Measurements from ENCODE around the gene ETV3.

The ETV3 gene

GRCh38 chr1:157133426-157133825 lies 4.8 kb downstream of the ETV3 start:
- Histone ChIP-seq H2AFZ (ENCODE audit: low read depth, low read length, severe bottlenecking) (no peak overlapping the region), H3K27me3 (ENCODE audit: low read length) (no peaks in the 10 kb centered on the region), H3K9ac (ENCODE audit: low read length) (no peak overlapping the region), H3K36me3 (ENCODE audit: low read length) (peaks cover 15% of the 10 kb centered on the region; the same call in 1 of the 2 replicates), H3K9me3 (ENCODE audit: insufficient read depth, low read length) (no peaks in the 10 kb centered on the region), H4K20me1 (ENCODE audit: low read depth, low read length) (no peaks in the 10 kb centered on the region), H3K9me2 (replicated peaks; ENCODE audit: insufficient read depth, low read length) (no peaks in the 10 kb centered on the region), H3K4me2 (ENCODE audit: low read depth, low read length, poor library complexity, severe bottlenecking) (no peak overlapping the region), H3K27ac (ENCODE audit: low read depth, low read length) (no peak overlapping the region), H3K4me3 (ENCODE audit: insufficient read depth, low read length, poor library complexity, severe bottlenecking) (no peak overlapping the region), H3F3A (ENCODE audit: insufficient read depth) (no peaks in the 10 kb centered on the region), H3K79me2 (ENCODE audit: insufficient read depth, low read length) (peaks cover 21% of the 10 kb centered on the region)
- no peak for TF ChIP-seq CTCF (IDR thresholded peaks at IDR 0.05; ENCODE audit: insufficient read depth, low read length, poor library complexity, severe bottlenecking)

GRCh38 chr1:157132616-157133167 lies 5.5 kb downstream of the ETV3 start:
- Histone ChIP-seq H4K20me1 (ENCODE audit: low read depth, low read length) (no peaks in the 10 kb centered on the region), H3K36me3 (ENCODE audit: low read length) (peaks cover 15% of the 10 kb centered on the region; the same call in 1 of the 2 replicates), H3K27me3 (ENCODE audit: low read length) (no peaks in the 10 kb centered on the region), H3K79me2 (ENCODE audit: insufficient read depth, low read length) (peaks cover 19% of the 10 kb centered on the region), H3K9me3 (ENCODE audit: insufficient read depth, low read length) (no peaks in the 10 kb centered on the region), H3F3A (ENCODE audit: insufficient read depth) (no peaks in the 10 kb centered on the region), H3K27ac (ENCODE audit: low read depth, low read length) (no peak overlapping the region), H3K9me2 (replicated peaks; ENCODE audit: insufficient read depth, low read length) (no peaks in the 10 kb centered on the region), H2AFZ (ENCODE audit: low read depth, low read length, severe bottlenecking) (no peak overlapping the region), H3K9ac (ENCODE audit: low read length) (no peak overlapping the region), H3K4me2 (ENCODE audit: low read depth, low read length, poor library complexity, severe bottlenecking) (no peak overlapping the region), H3K4me3 (ENCODE audit: insufficient read depth, low read length, poor library complexity, severe bottlenecking) (no peak overlapping the region)
- TF ChIP-seq CTCF (IDR thresholded peaks at IDR 0.05; ENCODE audit: insufficient read depth, low read length, poor library complexity, severe bottlenecking), result no peak
- no peak for TF ChIP-seq EZH2phosphoT487 (conservative IDR thresholded peaks at IDR 0.05; ENCODE audit: low read length)

- H3K9me2 ChIP-seq (replicated peaks; ENCODE audit: insufficient read depth, low read length), result no peaks in the 10 kb centered on the region
- H3K27ac ChIP-seq (ENCODE audit: low read depth, low read length), result no peak overlapping the region
- no peak overlapping the region for H3K9ac ChIP-seq (ENCODE audit: low read length)
- peaks cover 15% of the 10 kb centered on the region; the same call in 1 of the 2 replicates for H3K36me3 ChIP-seq (ENCODE audit: low read length)
- H3F3A ChIP-seq (ENCODE audit: insufficient read depth), result no peaks in the 10 kb centered on the region
- H4K20me1 ChIP-seq (ENCODE audit: low read depth, low read length), result no peaks in the 10 kb centered on the region
- no peaks in the 10 kb centered on the region for H3K9me3 ChIP-seq (ENCODE audit: insufficient read depth, low read length)
- H3K79me2 ChIP-seq (ENCODE audit: insufficient read depth, low read length), result peaks cover 13% of the 10 kb centered on the region
- no peak overlapping the region for H2AFZ ChIP-seq (ENCODE audit: low read depth, low read length, severe bottlenecking)
- TF ChIP-seq CTCF (IDR thresholded peaks at IDR 0.05; ENCODE audit: insufficient read depth, low read length, poor library complexity, severe bottlenecking) (no peak), EZH2phosphoT487 (conservative IDR thresholded peaks at IDR 0.05; ENCODE audit: low read length) (no peak)
- H3K4me3 ChIP-seq (ENCODE audit: insufficient read depth, low read length, poor library complexity, severe bottlenecking), result no peak overlapping the region
- H3K4me2 ChIP-seq (ENCODE audit: low read depth, low read length, poor library complexity, severe bottlenecking), result no peak overlapping the region
- H3K27me3 ChIP-seq (ENCODE audit: low read length), result no peaks in the 10 kb centered on the region
These were observed 6.1 kb downstream of the ETV3 start for GRCh38 chr1:157132111-157132510.
